Ishikawa (cell line): ENCODE measurements around the gene SLC16A3.

Experiments
- CEBPB ChIP-seq: IDR thresholded peaks from 2 replicates; pipeline ENCODE4 v1.6.1; 2012
- CREB1 ChIP-seq: IDR thresholded peaks from 2 replicates; pipeline ENCODE4 v1.6.1; 2012; ENCODE audit warnings: low read depth
- EGR1 ChIP-seq: IDR thresholded peaks from 2 replicates; pipeline ENCODE4 v1.6.1; 2012
- EP300 ChIP-seq: IDR thresholded peaks from 2 replicates; pipeline ENCODE4 v1.6.1; 2012; ENCODE audit warnings: borderline replicate concordance
- FOXM1 ChIP-seq: IDR thresholded peaks from 2 replicates; pipeline ENCODE4 v1.6.1; 2012; ENCODE audit warnings: low read depth, borderline replicate concordance
- MAX ChIP-seq: IDR thresholded peaks from 2 replicates; pipeline ENCODE4 v1.6.1; 2012
- NFIC ChIP-seq: IDR thresholded peaks from 2 replicates; pipeline ENCODE4 v1.6.1; 2012
- RAD21 ChIP-seq: IDR thresholded peaks from 2 replicates; pipeline ENCODE4 v1.6.1; 2012; ENCODE audit warnings: low read depth
- REST ChIP-seq: IDR thresholded peaks from 2 replicates; pipeline ENCODE4 v1.6.1; 2012; ENCODE audit warnings: low read depth, mild to moderate bottlenecking
- TAF1 ChIP-seq: IDR thresholded peaks from 2 replicates; pipeline ENCODE4 v1.6.1; 2012; ENCODE audit warnings: low read depth, mild to moderate bottlenecking
- TCF12 ChIP-seq: IDR thresholded peaks from 2 replicates; pipeline ENCODE4 v1.6.1; 2012; ENCODE audit warnings: low read depth
- TEAD4 ChIP-seq: IDR thresholded peaks from 2 replicates; pipeline ENCODE4 v1.6.1; 2012
- YY1 ChIP-seq: IDR thresholded peaks from 2 replicates; pipeline ENCODE4 v1.6.1; 2012; ENCODE audit warnings: low read depth
- ZBTB7A ChIP-seq: IDR thresholded peaks from 2 replicates; pipeline ENCODE4 v1.6.1; 2012; ENCODE audit warnings: low read depth
- TF ChIP-seq, protein P1 (sequence below): IDR thresholded peaks from 2 replicates; pipeline ENCODE4 v1.6.1; 2012

The SLC16A3 gene

GRCh38 chr17:82226809-82227628 is 1.8 kb upstream of the SLC16A3 start:
- TF ChIP-seq REST: no peak
- no peak for TF ChIP-seq EGR1
- no peak for TF ChIP-seq TAF1

DNA sequence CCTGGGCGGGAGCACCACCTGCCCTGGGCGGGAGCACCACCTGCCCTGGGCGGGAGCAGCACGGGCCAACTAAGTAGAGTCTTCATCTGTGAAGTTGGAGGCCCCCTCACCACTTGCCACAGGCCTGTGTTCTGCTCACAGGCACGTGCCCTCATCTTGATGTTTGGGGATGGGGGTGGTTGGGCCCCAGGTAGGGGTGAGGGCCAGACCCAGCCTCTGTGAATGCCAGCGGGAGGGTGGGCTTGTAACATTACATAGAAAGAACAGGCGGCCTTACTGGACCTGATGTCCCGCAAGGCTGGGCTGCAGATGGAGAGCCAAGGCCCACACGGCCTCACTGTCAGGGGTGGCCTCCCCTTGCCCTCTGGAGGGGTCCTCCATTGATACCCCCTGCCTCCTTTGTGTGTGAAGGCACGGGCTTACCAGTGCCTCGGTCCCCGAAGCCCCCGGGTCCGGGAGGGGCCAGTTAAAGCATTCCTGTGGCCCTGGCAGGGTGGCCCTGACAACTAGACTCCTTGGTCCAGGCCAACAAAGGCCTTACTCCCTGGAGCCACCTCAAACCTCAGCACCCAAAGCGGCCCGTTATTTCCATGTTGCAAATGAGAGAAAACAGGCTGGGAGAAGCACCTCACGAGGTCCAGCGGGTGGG is 1.1 kb upstream of the SLC16A3 start:
- TF ChIP-seq ZBTB7A: no peak
- no peak for TF ChIP-seq TAF1
- TF ChIP-seq, protein P1, sequence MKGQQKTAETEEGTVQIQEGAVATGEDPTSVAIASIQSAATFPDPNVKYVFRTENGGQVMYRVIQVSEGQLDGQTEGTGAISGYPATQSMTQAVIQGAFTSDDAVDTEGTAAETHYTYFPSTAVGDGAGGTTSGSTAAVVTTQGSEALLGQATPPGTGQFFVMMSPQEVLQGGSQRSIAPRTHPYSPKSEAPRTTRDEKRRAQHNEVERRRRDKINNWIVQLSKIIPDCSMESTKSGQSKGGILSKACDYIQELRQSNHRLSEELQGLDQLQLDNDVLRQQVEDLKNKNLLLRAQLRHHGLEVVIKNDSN: no peak
- no peak for TF ChIP-seq TEAD4

DNA sequence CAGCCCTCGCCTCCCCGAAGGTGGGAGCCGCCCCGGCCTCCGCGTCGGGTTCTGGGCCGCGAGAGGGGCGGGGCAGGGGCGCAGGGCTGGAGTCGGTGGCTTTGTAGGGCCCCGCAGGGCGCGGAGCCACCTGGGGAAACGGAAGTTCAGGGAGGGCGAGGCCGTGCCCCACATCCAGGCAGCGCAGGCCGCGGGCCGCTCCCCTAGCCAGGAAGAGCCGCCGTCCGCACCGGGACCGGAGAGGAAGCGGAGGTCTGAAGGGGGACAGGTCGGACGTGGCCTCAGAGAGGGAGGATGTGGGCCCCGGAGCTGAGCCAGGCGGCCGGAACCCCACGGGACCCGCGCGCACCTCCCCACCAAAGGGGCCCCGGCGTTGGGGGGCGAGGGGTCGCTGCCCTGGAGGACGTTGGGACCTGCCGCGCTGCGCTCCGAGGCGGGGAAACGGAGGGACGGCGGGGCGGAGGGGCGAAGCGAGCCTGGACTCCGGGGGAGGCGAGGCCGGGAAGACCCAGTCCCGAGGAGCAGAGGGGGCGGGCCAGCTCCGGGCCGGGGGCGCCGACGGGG is 482 bp upstream of the SLC16A3 start:
- TF ChIP-seq REST: no peak
- peak; percentile 17; the same call in 1 of the 2 replicates for TF ChIP-seq ZBTB7A
- TF ChIP-seq MAX: no peak

DNA sequence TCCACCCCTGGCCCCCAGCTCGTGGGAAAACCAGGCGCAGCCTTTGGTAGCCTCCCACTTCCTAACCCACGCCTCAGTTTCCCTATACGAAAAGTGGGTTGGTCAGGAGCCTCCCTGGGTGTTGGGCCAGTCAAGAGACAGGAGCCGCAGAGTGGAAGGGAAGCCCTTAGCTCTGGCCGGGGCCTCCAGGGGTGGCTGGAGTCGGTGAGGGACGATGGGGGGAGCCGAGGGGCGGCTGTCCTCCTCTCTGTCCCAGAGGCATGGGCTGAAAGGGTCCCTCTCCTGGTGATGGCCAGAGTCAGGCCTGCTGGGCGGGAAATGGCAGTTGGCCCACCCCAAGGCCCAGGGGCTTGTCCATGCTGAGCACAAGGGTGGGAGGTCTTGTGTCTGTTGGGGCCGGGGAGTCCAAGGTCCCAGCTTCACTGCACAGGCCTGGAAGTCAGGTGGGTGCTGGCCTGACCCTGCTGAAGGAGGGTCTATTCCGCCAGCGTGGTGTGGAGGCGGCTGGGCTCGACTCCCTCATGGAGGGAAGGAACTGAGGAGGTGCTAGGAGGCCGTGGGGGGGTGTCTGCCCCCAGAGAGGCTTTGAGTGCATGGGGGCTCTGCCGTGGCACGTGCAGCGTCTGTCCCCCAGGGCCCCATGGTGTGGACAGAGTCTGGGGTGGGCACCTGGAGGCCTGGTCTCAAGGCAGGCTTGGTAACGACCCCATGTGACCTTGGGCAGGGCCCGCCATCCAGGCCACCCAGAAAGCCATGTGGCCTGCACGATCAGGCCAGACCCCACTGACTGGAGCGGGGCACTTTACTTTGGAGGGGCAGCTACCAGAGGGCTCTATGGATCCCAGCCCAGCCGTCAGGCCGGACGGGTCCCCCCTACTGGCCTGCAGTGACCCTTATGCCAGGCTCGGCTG is 1.1 kb downstream of the SLC16A3 start:
- TF ChIP-seq REST: no peak
- TF ChIP-seq TAF1: 0 out of 2 replicates have a peak, but pooled peaks have one; percentile 12

- peak; percentile 33; the same call in 1 of the 2 replicates for TF ChIP-seq YY1
- peak; percentile 84 for TF ChIP-seq MAX
- TF ChIP-seq CEBPB: no peak
- TF ChIP-seq ZBTB7A: peak; percentile 23; the same call in 1 of the 2 replicates
- no peak for TF ChIP-seq FOXM1
- peak; percentile 54 for TF ChIP-seq NFIC
- no peak for TF ChIP-seq EGR1
- no peak for TF ChIP-seq RAD21
- TF ChIP-seq TCF12: peak; percentile 65; the same call in 1 of the 2 replicates
- no peak for TF ChIP-seq TAF1
- no peak; the same call in 1 of the 2 replicates for TF ChIP-seq TEAD4
- TF ChIP-seq, protein P1: peak; percentile 78
- TF ChIP-seq EP300: peak; percentile 48; the same call in 1 of the 2 replicates
- TF ChIP-seq CREB1: no peak
- no peak for TF ChIP-seq REST
Measured at GRCh38 chr17:82230609-82231311, 1.9 kb downstream of the SLC16A3 start.
